ENCODE measurements around the gene TMEM178B.

The TMEM178B gene

GRCh38 chr7:141225916-141226618 lies 152.2 kb downstream of the TMEM178B start:
- DNase-seq: no peak

DNA sequence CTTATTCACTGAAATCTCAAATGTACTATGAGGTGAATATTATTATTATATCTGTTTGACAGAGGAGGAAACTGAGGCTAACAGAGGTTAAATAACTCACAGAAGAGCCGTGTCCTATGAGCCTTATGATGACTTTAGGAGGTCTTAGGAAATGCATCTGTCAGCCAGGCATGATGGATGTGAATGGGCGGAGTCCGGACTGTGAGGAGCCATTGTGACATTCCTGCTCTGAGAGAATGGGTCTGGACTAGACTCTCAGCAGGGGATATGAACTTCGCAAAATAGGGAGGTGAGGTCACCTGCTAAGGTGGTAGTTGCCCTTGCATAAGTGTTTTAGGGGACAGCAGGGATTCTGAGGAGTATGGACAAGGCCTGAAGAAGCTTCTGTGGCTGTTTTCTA lies 153.6 kb downstream of the TMEM178B start:
- DNase-seq: no peak

DNA sequence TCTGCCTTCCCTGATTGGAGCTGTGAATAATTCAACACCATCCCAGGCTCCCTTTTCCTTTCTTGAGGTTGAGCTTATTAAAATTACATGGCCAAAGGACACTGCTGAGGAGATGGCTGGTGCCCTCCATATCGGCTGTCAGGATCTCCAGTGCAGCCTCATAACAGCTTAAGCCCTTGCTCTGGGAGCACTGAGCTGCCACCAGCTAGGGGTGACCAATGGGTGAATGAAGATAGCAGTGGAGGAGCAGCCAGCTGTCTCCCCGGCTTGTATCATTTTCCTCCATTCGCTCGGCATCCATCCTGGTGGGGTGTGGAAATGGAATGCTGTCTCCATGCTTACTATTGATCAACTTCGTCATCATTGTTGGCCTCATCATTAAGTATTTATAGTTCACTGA lies 154.6 kb downstream of the TMEM178B start:
- DNase-seq: no peak

GRCh38 chr7:141231018-141231792 lies 157.3 kb downstream of the TMEM178B start:
- no peak for DNase-seq

DNA sequence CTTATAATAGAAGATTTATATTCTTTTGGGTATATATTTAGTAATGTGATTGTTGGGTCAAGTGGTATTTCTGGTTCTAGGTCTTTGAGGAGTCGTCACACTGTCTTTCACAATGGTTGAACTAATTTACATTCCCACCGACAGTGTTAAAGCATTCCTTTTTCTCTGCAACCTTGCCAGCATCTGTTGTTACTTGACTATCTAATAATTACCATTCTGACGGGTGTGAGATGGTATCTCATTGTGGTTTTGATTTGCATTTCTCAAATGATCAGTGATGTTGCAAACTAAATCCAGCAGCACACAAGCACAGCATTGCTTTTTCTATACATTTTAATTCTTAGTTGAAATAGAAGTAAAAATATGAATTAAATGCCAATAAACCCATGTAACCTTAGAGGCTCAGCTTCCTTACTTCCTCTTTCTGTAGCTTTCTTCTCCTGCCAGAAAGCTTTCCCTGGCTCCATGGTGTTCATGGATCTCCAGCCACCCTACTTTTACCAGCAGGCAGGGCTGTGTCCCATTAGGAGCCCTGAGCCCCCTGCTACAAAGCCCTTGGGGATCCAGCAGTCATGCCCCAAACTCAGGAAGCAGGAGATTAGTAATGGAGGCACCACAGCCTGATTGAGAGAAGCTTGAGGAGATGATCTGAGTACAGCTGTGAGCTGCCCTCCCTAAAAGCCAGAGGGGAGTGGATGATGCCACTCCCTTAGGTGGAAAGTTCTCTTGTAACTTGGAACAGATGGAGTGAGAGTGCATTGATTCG lies 158.6 kb downstream of the TMEM178B start:
- no peak for DNase-seq

DNA sequence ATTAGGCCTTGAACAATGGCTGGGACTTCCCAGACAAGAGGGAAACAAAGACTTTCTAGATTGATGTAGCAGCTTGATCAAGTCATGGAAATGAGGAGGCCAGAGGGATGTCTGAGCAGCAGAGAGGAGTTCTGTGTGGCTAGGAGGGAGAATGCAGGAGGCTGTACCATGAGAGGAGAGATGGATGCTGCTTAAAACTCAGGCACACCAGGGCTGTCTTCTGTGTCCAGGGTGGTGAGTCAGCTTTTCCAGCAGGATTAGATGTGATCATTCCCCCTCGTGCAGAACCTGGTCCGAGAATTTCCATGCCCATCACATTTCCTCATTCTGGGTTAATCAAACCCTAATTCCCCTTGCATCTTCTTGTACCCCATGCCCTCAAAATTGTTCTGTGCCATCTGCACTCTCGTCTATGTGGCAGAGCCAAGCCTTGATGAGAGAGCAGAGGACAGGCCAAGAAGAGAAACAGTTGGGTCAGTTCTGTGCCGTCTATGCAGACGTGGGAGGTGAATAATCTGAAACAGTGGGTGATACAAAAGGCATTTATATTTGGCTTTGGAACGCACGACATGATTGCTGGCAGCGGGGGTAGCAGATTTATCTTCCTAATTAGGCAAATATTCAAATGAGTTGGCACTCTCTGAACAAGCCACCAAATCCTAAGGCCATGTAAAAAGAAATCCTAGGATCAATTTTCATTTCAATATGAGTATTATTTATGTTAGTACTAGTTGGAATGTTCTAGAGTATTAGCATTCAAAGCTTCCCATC lies 160.7 kb downstream of the TMEM178B start:
- DNase-seq: no peak

DNA sequence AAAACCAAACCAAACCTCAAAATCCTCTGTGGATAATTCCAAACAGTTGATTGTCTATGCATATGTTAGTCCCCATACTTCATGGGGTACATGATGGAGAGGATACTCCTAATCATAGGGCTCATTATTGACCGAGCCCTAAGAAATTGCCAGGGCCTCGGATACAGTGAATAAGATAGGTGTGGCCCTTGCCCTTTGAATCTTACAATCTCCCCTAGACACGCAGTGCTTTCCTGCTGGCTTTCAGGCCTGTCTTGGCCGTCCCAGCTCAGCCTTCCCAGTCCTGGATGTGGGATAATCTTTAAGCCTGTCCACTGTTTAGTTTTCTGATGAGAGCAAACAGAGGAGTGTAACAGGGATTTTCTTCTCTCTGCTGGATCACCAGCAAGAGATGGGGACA lies 161.8 kb downstream of the TMEM178B start:
- DNase-seq: no peak

GRCh38 chr7:141238596-141239243 lies 164.9 kb downstream of the TMEM178B start:
- no peak for DNase-seq

- DNase-seq: no peak
These were observed 165.8 kb downstream of the TMEM178B start for GRCh38 chr7:141239661-141240060.

GRCh38 chr7:141242568-141242967 lies 168.7 kb downstream of the TMEM178B start:
- no peak for DNase-seq

DNA sequence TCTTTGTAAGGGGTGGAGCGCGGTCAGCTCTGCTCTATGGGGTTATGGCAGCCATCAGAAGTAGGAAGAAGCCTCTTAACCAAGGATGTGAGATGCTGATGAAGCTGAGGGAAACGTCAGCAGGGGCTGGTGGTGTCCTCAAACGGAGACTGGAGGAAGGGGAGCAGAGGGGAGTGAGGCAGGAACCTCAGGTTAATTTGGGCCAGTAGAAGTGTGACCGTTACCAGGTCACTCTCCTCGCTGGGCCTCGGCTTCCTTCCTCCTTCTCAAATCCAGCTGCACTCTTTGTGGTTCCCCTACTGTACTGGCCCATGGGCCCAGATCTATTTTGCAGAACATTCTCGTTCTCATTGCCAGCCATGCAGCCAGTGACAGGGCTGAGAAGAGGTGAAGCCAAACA lies 169.5 kb downstream of the TMEM178B start:
- DNase-seq: no peak

DNA sequence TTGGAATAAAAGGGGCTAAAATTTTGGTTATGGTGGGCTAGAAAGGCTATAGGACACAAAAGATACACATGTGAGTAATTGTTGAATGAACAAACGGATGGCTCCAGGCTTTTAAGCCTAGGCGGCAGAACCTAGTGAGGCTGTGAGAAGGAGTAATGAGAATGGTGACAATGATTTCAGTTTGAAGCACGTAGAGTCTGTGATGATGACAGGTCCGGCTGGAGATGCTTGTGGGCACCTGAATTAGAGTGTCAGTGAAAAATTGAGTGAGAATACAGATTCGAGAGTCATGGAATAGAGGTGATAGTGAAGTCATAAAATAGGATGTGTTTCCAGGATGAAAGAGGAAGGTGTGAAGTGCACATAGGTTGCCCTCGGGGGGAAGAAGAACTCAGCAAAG lies 170.6 kb downstream of the TMEM178B start:
- no peak for DNase-seq

DNA sequence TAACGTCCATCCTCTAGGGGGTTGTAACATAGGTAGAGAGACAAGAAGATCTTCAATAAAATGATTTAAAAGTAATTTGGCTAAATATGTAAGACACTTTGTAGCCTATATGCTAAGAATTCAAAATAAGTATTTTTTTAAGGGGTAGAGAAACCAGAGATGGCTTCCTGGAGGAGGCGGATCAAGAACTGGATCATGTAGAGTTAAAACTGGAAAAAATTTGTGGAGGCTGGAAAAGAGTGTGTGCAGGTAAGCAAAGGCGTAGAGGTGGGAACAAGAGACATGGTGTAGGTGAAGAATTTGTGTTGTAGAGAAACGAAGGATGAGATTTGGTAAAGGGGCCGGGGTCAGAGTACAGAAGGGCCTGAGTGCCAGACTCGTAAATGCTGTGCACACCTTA lies 172.6 kb downstream of the TMEM178B start:
- no peak for DNase-seq

DNA sequence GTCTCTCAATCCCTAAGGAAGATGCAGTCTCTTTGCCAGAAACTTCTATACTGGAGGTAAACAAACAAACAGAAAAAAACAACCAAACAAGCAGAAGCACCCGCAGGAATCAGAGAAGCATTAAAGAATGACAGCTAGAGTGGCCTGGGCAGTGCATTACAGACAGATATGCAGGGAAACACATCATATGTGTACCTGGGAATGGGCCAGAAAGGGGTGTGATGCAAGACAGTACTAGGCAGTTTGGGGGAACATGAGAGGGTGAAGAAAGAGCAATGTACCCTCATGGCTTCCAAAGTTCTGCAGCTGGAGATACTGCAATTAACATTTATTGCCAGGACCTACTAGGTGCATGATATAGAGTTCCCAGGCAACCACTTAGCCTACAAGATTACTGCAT lies 177.3 kb downstream of the TMEM178B start:
- no peak for DNase-seq

DNA sequence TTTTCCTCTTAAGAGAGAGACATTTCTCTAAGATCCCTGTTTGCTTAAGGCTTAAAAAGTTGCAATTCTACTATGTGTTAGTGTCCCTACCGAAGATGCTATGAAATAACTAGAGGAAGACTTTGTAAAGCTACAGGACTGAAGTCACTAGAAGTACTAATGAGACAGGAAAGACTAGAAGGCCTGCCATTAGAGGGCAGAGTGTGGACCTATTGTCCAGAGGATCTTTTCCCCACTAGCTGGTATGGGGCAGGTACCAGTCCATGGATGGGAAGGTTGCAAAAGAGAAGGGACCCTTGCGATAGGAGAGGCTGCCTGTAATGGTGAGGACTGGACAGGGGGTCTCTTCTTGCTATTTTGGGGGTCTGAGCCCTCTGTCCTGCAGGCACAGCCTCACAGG lies 178.1 kb downstream of the TMEM178B start:
- DNase-seq: no peak

DNA sequence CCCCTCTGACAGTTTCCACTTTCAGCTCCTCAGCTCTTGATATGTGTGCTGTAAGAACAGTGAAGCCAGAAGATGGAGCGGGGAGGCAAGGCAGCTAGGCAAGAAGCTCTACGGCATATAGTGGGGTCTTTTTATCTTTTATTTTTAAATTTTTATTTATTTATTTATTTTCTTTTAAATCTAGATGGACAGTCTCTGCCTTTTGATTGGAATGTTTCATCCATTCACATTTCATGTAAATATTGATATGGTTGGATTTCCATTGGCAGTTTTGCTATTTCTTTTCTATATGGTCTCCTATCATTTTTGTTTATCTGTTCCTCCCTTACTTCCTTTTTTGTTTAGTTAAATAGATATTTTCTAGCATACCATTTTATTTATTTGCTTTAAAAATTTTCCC lies 183.7 kb downstream of the TMEM178B start:
- no peak for DNase-seq

- no peak for DNase-seq
These were observed 184.7 kb downstream of the TMEM178B start for GRCh38 chr7:141258559-141258958.

DNA sequence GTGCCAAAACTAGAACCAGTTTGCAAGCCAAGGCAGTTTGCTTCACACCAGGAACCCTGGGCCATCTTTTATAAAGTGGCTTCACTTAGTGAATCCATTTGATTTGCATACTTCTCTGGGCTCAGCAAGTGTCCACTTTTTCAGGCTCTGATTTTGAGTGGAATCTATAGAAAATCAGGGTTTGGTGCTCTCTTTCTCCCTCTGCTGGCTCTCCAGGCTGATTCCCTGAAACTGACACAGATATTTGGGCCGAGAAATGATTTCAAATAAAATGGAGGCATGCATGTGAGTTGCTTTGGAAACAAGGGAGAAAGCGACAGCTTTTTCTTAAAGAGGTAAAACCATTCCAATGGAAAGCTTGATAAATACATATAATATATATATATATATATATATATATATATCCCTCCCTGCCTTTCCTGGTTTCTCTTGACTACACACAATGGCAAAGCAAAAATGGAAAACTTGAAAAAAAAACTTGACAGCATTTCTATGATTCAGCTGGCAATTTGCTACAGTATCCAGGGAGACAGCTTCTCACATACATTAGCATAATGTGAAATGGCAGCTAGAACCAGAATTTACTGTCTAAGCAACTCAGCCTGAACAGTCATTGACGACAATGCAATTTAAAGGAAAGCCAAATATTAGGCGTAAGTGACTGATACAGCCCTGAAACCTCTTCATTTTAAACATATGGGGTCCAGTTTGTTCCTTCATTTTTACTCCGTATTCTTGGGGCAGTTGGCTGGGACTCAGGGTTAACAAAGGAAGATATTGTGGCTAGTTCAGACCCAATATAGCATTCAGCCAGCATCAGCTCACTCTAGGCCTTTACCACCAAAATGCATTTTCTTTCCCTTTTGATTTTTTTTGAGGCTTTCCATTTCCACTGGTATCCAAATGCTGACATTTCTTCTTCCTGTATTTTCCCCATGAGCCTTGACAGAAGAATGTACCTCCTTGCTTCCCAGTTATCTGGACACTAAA lies 188.5 kb downstream of the TMEM178B start:
- DNase-seq: no peak

GRCh38 chr7:141263508-141263907 lies 189.6 kb downstream of the TMEM178B start:
- no peak for DNase-seq

GRCh38 chr7:141263983-141264382 lies 190.1 kb downstream of the TMEM178B start:
- no peak for DNase-seq

DNA sequence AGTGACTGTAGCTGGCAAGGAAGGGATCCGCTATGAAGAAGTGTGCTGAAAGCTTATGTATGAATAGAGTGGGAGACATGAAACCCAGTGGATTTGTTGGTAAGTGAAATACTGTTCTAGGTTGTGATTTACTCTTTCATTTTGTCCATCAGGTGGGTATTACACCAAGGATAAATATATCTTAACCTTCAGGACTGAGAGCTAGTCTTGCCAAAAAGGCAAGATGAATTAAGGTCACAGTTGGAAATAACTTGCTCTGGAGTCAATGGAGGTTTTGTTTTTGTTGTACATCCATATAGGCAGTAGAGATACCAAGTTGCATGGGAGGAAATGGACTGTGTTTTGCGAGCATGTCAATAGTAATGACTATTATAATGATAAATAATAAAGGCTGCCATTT lies 190.6 kb downstream of the TMEM178B start:
- no peak for DNase-seq
